Measurements from ENCODE around the gene LARGE2. TPM values are rescaled to one million over a fixed set of nuclear protein-coding genes. Genes with fewer than 3 reads are reported as not detected.

The LARGE2 gene
- total RNA-seq, 1 donor from 2014 or later: 0.36 TPM

- FAIRE-seq (no peak), DNase-seq (ENCODE audit: low read depth) (no peak)
- Mint-ChIP-seq H3K4me1 (ENCODE audit: low read depth, unreplicated experiment) (no peaks in the 10 kb centered on the region), H3K27ac (ENCODE audit: unreplicated experiment) (no peak overlapping the region), H3K27me3 (ENCODE audit: low read depth, unreplicated experiment) (no peaks in the 10 kb centered on the region), H3K36me3 (ENCODE audit: low read depth, unreplicated experiment) (peaks cover 10% of the 10 kb centered on the region), H3K9me3 (ENCODE audit: unreplicated experiment) (peaks cover 2% of the 10 kb centered on the region), H3K4me3 (ENCODE audit: unreplicated experiment) (no peak overlapping the region)
- Histone ChIP-seq H2AFZ (ENCODE audit: low read depth, low read length) (no peak overlapping the region), H3K27me3 (ENCODE audit: insufficient read depth, low read length) (no peaks in the 10 kb centered on the region), H3K27ac (ENCODE audit: low read depth, low read length) (no peak overlapping the region), H3K4me1 (ENCODE audit: insufficient read depth, low read length) (peaks cover 2% of the 10 kb centered on the region), H3K4me2 (ENCODE audit: low read length) (no peak overlapping the region), H3K9me3 (ENCODE audit: insufficient read depth, low read depth, low read length) (no peaks in the 10 kb centered on the region), H3K4me3 (ENCODE audit: insufficient read depth, low read depth, low read length) (no peak overlapping the region), H3K79me2 (ENCODE audit: insufficient read depth, low read length) (no peaks in the 10 kb centered on the region), H3K9ac (ENCODE audit: low read length) (no peak overlapping the region), H3K36me3 (ENCODE audit: insufficient read depth, low read length) (no peaks in the 10 kb centered on the region), H4K20me1 (ENCODE audit: insufficient read depth, low read length) (peaks cover 14% of the 10 kb centered on the region)
- TF ChIP-seq EZH2 (IDR thresholded peaks at IDR 0.05; ENCODE audit: insufficient read depth, low read length) (no peak), CTCF (IDR thresholded peaks at IDR 0.05; ENCODE audit: insufficient read depth, low read depth, low read length) (no peak)
Measured at GRCh38 chr11:45906096-45906682, 16.3 kb upstream of the LARGE2 start.

GRCh38 chr11:45906965-45907611, 15.4 kb upstream of the LARGE2 start, which contains the start of gene FREY1:
FREY1 (minus strand) TSS chr11:45907271; CDS start chr11:45907245, 26 bp downstream.
- peaks cover 8% of the 10 kb centered on the region for H4K20me1 ChIP-seq (ENCODE audit: insufficient read depth, low read length)
- Mint-ChIP-seq H3K27ac (ENCODE audit: unreplicated experiment) (no peak within 1 kb of the TSS), H3K27me3 (ENCODE audit: low read depth, unreplicated experiment) (no peaks in the 10 kb centered on the region), H3K9me3 (ENCODE audit: unreplicated experiment) (peaks cover 2% of the 10 kb centered on the region), H3K4me1 (ENCODE audit: low read depth, unreplicated experiment) (no peaks in the 10 kb centered on the region), H3K4me3 (ENCODE audit: unreplicated experiment) (peak within 1 kb of the TSS; percentile 57), H3K36me3 (ENCODE audit: low read depth, unreplicated experiment) (peaks cover 10% of the 10 kb centered on the region)
- H3K27me3 ChIP-seq (ENCODE audit: insufficient read depth, low read length): no peaks in the 10 kb centered on the region
- no peak within 1 kb of the TSS for H3K9ac ChIP-seq (ENCODE audit: low read length)
- no peak for FAIRE-seq
- H2AFZ ChIP-seq (ENCODE audit: low read depth, low read length): no peak within 1 kb of the TSS
- H3K27ac ChIP-seq (ENCODE audit: low read depth, low read length): no peak within 1 kb of the TSS
- H3K79me2 ChIP-seq (ENCODE audit: insufficient read depth, low read length): no peaks in the 10 kb centered on the region
- TF ChIP-seq EZH2 (IDR thresholded peaks at IDR 0.05; ENCODE audit: insufficient read depth, low read length): no peak
- TF ChIP-seq CTCF (IDR thresholded peaks at IDR 0.05; ENCODE audit: insufficient read depth, low read depth, low read length): no peak
- H3K9me3 ChIP-seq (ENCODE audit: insufficient read depth, low read depth, low read length): no peaks in the 10 kb centered on the region
- H3K4me3 ChIP-seq (ENCODE audit: insufficient read depth, low read depth, low read length): no peak within 1 kb of the TSS
- H3K36me3 ChIP-seq (ENCODE audit: insufficient read depth, low read length): no peaks in the 10 kb centered on the region
- DNase-seq (ENCODE audit: low read depth): no peak
- no peak within 1 kb of the TSS for H3K4me2 ChIP-seq (ENCODE audit: low read length)
- no peaks in the 10 kb centered on the region for H3K4me1 ChIP-seq (ENCODE audit: insufficient read depth, low read length)

- DNase-seq (ENCODE audit: low read depth) (no peak), FAIRE-seq (no peak)
- Mint-ChIP-seq H3K27me3 (ENCODE audit: low read depth, unreplicated experiment) (no peaks in the 10 kb centered on the region), H3K27ac (ENCODE audit: unreplicated experiment) (no peak overlapping the region), H3K4me3 (ENCODE audit: unreplicated experiment) (no peak overlapping the region), H3K4me1 (ENCODE audit: low read depth, unreplicated experiment) (no peaks in the 10 kb centered on the region), H3K36me3 (ENCODE audit: low read depth, unreplicated experiment) (peaks cover 7% of the 10 kb centered on the region), H3K9me3 (ENCODE audit: unreplicated experiment) (peaks cover 2% of the 10 kb centered on the region)
- no peaks in the 10 kb centered on the region for H3K79me2 ChIP-seq (ENCODE audit: insufficient read depth, low read length)
- H3K4me3 ChIP-seq (ENCODE audit: insufficient read depth, low read depth, low read length): no peak overlapping the region
- no peak overlapping the region for H3K9ac ChIP-seq (ENCODE audit: low read length)
- no peaks in the 10 kb centered on the region for H3K27me3 ChIP-seq (ENCODE audit: insufficient read depth, low read length)
- no peaks in the 10 kb centered on the region for H3K36me3 ChIP-seq (ENCODE audit: insufficient read depth, low read length)
- H3K4me2 ChIP-seq (ENCODE audit: low read length): no peak overlapping the region
- no peaks in the 10 kb centered on the region for H3K9me3 ChIP-seq (ENCODE audit: insufficient read depth, low read depth, low read length)
- H3K4me1 ChIP-seq (ENCODE audit: insufficient read depth, low read length): no peaks in the 10 kb centered on the region
- H2AFZ ChIP-seq (ENCODE audit: low read depth, low read length): no peak overlapping the region
- peaks cover 8% of the 10 kb centered on the region for H4K20me1 ChIP-seq (ENCODE audit: insufficient read depth, low read length)
- H3K27ac ChIP-seq (ENCODE audit: low read depth, low read length): no peak overlapping the region
- TF ChIP-seq EZH2 (IDR thresholded peaks at IDR 0.05; ENCODE audit: insufficient read depth, low read length) (no peak), CTCF (IDR thresholded peaks at IDR 0.05; ENCODE audit: insufficient read depth, low read depth, low read length) (no peak)
Measured at GRCh38 chr11:45907911-45908370, 14.5 kb upstream of the LARGE2 start.

All from astrocyte (in vitro differentiated cells and primary cell).